Brain pericyte (primary cell): Measurements from ENCODE around the gene PPP1R10.
"Not testable (repeated sequence)": the region's sequence is repeated elsewhere in the genome, so short reads cannot be mapped to it uniquely, and the experiment has no call there.

Experiments
- DNase-seq: peaks from one replicate; pipeline ENCODE4 v3.0.0-alpha.2; 2012; ENCODE audit warnings: low read depth, low spot score

PPP1R10 gene

GRCh38 chr6:30598912-30599624 is 18.0 kb downstream of the PPP1R10 start:
- no peak for DNase-seq

DNA sequence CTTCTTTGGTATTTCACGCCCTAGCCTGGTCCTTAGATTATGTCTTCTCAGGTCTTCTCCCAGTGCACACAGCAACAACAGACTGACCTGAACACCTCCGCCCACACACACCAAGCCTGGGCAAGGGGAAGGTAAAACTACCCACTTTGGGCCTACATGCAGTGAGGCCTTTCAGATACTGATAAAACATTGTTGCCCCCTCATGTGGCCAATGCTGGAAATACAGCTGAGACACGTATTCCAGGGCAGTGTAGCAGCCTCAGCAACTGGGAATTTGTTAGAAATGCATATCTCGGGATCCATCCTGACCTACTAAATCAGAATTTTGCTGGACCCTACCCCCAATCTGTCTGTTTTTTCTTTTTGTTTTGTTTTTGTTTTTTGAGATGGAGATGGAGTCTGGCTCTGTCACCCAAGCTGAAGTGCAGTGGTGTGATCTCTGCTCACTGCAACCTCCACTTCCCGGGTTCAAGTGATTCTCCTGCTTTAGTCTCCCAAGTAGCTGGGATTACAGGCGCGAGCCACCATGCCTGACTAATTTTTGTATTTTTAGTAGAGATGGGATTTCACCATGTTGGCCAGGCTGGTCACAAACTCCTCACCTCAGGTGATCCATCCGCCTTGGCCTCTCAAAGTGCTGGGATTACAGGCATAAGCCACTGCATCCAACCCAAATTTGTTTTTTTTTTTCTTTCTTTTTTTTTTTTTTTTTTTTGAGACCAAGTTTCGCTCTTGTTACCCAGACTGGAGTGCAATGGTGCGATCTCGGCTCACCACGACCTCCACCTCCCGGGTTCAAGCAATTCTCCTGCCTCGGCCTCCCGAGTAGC is 19.5 kb downstream of the PPP1R10 start:
- DNase-seq, result not testable (repeated sequence)

- no peak for DNase-seq
These were observed 24.8 kb downstream of the PPP1R10 start for GRCh38 chr6:30592287-30592686.

GRCh38 chr6:30591008-30591407 is 26.0 kb downstream of the PPP1R10 start:
- DNase-seq, result no peak

DNA sequence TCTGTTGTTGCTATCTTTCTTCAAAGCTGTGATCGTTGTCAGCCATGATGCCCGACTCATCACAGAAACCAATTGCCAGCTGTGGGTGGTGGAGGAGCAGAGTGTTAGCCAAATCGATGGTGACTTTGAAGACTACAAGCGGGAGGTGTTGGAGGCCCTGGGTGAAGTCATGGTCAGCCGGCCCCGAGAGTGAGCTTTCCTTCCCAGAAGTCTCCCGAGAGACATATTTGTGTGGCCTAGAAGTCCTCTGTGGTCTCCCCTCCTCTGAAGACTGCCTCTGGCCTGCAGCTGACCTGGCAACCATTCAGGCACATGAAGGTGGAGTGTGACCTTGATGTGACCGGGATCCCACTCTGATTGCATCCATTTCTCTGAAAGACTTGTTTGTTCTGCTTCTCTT is 26.5 kb downstream of the PPP1R10 start:
- no peak for DNase-seq

- no peak for DNase-seq
These were observed 27.2 kb downstream of the PPP1R10 start for GRCh38 chr6:30589754-30590358.

GRCh38 chr6:30583921-30584320 is 33.1 kb downstream of the PPP1R10 start:
- DNase-seq, result no peak

GRCh38 chr6:30578051-30578450 is 39.0 kb downstream of the PPP1R10 start:
- no peak for DNase-seq

DNA sequence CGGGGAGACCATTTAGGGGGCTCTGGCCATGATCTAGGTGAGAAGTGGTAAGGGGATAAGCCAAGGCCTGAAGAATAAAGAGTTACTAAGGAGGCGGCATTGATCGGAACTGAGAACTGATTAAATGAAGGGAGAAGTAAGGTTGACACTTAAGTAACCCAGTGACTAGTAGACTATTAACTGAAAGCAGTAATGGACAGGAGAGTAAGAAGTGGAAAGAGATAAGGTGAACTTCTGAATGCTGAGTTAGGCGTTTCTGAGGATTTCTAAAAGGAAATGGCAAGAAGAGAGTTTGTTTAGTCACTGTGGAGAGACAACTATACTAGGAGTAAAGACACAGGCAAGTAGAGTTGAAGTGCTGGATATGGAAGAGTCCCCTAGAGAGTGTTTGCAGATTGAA is 43.9 kb downstream of the PPP1R10 start:
- no peak for DNase-seq

DNA sequence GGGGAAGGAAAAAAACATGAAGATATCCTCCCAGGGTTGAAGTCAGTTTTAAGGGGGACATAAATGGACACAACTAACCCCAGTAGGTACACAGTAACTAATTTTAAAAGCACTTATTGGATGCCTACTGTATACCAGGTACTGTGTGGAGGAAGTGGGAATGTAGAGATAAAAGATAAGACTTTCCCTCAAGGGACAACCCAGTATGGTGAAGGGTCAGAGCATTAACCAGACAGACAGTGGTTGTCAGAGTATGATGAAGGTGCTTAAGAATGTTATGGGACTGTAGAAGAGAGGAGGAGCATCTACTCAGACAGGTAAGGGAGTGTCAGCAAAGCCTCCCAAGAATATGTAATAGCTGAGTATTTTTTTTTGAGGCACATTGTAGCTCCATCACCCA is 44.9 kb downstream of the PPP1R10 start:
- no peak for DNase-seq

- no peak for DNase-seq
These were observed 45.3 kb downstream of the PPP1R10 start for GRCh38 chr6:30571762-30572082.

DNA sequence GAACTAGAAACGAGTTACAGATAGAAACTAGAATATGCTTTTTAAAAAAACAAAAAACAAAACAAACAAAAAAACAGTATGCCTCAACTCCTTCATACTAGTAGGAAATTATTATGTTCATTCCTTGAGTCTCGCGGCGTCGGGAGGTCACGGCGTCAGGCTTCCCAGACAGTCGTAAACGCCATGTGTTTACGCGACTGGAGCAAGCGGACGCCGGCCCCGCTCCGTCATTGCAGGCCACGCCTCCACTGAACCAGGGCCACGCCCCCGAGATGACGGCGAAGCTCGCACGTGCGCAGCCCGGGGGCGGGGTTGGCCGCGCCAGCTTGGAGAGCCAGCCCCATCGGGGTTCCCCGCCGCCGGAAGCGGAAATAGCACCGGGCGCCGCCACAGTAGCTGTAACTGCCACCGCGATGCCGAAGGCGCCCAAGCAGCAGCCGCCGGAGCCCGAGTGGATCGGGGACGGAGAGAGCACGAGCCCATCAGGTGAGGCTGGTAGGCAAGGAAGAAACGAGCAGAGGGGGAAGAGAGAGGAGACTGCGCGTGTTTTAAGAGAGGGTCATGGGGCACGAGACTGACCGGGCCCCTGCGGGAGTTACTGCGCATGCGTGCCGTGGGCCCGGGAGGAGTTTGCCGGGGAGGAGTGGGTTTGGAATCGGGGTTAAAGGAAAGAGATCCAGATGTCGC is 45.8 kb downstream of the PPP1R10 start, which contains the start of gene ABCF1:
ABCF1 (plus strand) TSS at position 368 of the 687 bp plus-strand sequence; CDS start at position 414, 46 bp downstream.
- peak; percentile 93 for DNase-seq

GRCh38 chr6:30570740-30571074 is 46.3 kb downstream of the PPP1R10 start:
- DNase-seq, result no peak

DNA sequence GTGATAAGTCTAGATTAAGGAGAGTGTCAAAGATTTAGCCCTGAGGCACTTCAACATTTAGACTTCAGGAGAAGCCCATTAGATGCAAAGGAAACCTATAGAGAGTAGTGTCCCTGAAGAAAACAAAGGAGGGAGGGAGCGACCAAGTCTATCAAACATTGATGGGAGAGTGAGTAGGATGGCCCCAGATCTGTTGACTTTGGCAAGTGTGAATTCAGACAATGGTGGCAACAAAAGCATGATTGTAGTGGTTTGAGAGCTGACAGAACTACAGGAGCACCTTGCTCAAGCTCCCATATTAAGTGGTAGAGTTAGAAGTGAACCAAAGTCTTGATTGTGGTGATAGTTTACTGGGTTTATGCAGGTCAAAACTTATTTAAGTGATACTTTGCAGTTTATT is 46.8 kb downstream of the PPP1R10 start:
- DNase-seq, result no peak

GRCh38 chr6:30568245-30568644 is 48.8 kb downstream of the PPP1R10 start:
- no peak for DNase-seq

- DNase-seq, result no peak
These were observed 51.3 kb downstream of the PPP1R10 start for GRCh38 chr6:30565772-30566171.

DNA sequence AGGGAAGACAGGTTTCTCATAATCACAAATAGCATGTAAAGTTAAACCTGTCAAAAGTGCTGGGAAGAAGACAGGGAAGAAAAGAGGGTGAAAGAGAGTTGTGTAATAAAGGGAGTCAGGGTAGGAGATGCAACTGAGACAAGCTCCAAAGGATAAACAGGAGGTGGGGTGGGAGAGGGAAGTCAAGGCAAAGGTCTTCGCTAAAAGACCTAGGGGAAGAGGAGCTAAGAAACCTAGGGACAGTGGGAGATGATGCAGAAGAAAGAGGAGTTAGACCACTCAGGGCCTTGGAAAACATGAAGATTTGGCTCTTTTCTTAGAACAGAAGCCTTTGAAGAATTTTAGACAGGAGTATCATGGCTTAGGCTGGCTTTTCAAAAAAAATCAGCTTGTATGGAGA is 52.9 kb downstream of the PPP1R10 start:
- DNase-seq, result no peak

DNA sequence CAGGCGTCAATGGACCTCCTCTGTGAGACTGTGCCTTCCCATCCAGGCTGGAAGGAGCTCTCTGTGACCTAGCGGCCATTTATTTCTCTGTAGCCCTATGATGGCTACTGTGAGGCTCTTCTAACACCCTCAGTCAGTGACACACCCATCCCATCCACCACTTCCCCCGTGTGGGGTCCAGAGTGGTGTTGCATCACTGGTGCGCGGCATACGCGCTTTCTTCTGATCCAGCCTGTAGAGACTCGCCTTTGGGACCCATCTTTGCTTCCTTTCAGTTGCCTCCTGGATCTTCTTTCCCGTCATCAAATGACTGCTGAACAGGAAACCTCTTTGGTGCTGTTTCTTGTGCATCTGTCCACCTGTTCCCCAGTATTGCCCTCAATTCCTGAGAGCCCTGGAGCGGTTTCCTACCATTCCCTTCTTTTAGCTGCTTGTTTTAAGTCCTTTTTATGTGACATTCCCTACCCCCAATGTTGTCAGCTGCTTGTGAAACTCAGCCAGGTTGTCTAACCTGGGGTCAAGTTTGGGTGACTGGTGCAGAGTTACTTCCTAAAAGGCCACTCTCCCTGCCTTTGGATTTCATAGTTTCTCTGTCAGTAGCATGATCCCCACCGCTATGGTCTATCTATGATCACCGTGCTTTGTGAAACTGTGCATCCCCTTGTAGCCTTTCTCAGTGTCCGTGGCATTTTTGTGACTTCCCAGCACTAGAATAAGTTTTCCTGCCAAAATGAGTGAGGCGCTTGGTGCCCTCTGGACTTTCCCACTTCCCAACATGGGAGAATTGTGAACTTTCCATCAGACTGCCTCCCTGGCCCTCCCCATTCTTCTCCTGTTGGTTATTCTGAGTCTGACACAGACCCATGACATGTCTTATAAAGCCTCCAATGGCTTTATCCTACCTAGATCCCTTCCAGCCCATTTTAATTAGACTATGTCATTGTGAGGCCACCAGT is 54.3 kb downstream of the PPP1R10 start:
- DNase-seq, result no peak

DNA sequence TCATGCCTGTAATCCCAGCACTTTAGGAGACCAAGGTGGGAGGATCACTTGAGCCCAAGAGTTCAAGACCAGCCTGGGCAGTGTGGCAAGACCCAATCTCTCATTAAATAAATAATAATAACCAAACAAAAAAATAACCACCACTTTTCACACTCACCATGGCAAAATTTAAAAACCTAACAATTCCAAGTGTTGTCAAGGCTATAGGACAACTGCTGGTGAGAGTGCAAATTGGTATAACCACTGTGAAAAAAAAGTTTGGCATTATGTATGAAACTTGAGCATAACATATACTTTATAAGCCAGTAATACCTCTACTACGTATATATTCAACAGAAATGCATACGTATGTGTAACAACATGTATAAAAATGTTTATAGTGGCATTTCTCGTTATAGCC is 56.1 kb downstream of the PPP1R10 start:
- no peak for DNase-seq

- DNase-seq, result no peak
These were observed 59.4 kb downstream of the PPP1R10 start for GRCh38 chr6:30557683-30557981.
